ENCODE results near the gene CACNA1S.

CACNA1S gene

GRCh38 chr1:201016943-201017827 is 95.0 kb downstream of the CACNA1S start:
- in situ Hi-C loops (cut with MboI; ENCODE audit: low sequenced_read_pairs), result no loop called here

- in situ Hi-C loops (cut with MboI; ENCODE audit: low sequenced_read_pairs), result no loop called here
These were observed 96.0 kb downstream of the CACNA1S start for GRCh38 chr1:201016211-201016651.

- in situ Hi-C loops (cut with MboI; ENCODE audit: low sequenced_read_pairs), result no loop called here
These were observed 96.6 kb downstream of the CACNA1S start for GRCh38 chr1:201015551-201016091.

- in situ Hi-C loops (cut with MboI; ENCODE audit: low sequenced_read_pairs), result no loop called here
These were observed 97.4 kb downstream of the CACNA1S start for GRCh38 chr1:201014816-201015200.

DNA sequence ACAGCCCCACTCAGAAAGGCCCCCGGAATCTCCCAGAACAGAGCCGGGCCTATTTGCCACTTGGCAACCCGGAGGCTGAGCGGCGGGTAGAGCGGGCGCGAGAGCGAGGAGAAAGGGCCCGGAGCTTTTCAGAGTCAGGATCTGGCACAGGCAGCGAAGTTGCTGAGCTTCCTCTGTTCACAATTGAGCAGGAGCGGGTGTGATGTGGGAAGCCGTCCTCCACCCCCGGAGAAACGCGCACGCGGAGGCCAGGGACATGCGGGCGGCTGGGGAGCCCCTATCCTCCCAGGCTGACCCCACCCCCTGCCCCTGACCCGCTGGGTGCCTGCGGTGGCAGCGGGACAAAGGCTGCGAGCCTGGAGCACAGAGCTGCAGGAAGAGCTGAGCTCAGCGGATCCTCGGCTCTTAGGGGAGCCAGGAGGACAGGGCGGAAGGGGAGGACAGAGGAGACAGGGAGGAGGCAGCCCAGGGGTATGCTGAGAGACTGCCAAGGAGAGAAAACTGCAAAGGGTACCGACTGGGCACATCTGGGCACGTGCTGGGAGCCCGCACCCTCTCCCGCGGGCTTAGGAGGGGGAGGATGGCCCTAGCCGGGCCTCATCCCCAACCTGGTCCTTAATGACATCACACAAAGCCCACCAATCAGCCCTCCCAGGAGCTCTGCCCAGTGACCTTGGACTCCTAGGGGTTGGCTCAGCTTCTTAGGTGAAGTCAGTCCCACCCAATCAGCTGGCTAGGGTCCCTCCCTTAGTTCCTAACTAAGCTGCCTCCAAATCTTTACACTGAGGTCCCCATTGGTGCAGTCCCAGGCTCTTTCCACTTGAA is 98.0 kb downstream of the CACNA1S start:
- in situ Hi-C loops (cut with MboI; ENCODE audit: low sequenced_read_pairs), result no loop called here

DNA sequence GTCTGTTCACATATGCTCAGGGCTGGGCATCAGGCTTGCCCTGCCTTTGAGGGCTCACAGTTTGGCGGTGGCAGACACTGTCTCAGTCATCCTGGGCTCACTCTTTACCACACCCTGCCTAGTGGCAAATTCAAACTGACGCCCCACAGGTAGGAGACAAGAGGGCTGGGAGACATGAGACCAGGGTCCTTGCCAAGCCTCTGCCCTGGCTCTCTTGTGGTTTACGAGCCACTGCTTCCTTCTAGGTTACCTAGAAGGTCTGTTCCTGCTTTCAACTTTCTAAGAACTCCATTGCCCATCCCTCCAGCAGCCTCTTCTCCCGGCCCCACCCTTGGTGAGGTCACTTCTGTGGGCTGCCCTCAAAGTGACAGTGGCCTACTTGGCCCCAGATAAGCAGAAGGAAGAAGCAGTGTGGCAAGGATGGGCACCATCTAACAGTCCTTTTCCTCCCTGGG is 99.2 kb downstream of the CACNA1S start:
- in situ Hi-C loops (cut with MboI; ENCODE audit: low sequenced_read_pairs), result no loop called here

GRCh38 chr1:201011616-201012015 is 100.6 kb downstream of the CACNA1S start:
- in situ Hi-C loops (cut with MboI; ENCODE audit: low sequenced_read_pairs), result no loop called here

DNA sequence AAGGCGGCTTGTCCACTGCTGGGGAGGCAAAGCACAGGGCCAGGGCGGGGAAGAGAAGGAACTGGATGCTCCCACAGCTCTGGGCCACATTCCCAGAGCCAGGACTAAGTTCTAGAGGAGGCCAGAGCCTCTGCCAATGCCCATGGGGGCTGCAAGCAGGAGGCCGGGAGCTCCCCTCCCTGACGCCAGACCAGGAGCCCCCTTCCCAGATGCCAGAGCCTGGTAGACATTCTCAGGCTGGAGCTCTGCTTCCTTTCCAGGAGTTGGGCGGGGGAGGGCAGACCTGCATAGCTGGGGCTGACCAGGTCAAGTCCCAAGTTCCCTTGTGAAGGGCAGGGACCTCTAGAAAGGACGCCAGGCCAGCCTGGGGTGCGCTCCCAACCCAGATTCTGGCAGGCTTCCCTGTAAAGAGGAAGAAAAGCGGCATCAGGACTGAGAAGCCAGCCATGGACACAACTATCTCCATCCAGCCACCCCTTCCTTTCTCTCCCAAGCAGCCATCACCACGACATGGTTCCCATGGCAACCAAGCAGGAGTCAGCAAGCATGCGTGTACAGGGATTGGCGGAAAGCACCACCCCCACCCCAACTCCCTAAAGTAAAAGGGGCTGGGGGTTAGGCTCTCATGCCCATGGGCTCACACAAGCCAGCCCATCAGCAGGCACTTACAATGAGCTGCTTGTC is 102.1 kb downstream of the CACNA1S start:
- in situ Hi-C loops (cut with MboI; ENCODE audit: low sequenced_read_pairs), result no loop called here

DNA sequence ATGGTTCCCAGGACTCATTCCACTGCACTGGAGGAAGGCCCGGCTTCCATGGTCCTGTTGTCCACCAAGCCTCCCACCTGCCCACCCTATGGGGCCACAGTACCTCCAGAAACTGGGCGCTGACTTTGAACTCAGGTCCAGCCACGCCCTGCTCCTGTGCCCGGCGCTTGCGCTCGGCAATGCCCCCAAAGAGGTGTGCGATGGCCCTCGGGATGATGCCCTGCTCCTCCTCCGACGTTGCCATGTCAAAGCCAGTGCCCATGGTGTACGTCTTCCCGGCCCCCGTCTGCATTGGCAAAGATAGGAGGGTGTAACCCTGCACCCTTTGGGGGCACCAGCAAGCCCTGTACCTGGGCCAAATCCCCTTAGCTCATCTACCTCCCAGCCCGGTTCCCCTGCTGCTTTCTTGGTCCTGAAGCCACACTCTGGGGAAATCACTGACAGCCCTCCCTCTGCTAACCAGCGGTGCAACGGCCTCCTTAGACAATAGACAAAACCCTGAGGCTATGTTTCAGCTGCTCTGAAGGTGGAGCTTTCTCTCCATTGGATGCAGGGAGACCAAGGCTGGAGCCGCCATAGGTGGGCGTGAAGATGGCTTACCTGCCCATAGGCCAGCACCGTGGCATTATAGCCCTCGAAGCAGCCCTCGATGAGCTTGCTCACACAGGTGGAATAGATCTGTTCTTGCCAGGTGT is 103.4 kb downstream of the CACNA1S start:
- in situ Hi-C loops (cut with MboI; ENCODE audit: low sequenced_read_pairs), result no loop called here

- in situ Hi-C loops (cut with MboI; ENCODE audit: low sequenced_read_pairs), result no loop called here
These were observed 104.7 kb downstream of the CACNA1S start for GRCh38 chr1:201007481-201007880.

- in situ Hi-C loops (cut with MboI; ENCODE audit: low sequenced_read_pairs), result no loop called here
These were observed 105.8 kb downstream of the CACNA1S start for GRCh38 chr1:201006450-201006849.

GRCh38 chr1:201004732-201005131 is 107.5 kb downstream of the CACNA1S start:
- in situ Hi-C loops (cut with MboI; ENCODE audit: low sequenced_read_pairs), result no loop called here

- in situ Hi-C loops (cut with MboI; ENCODE audit: low sequenced_read_pairs), result no loop called here
These were observed 108.1 kb downstream of the CACNA1S start for GRCh38 chr1:201004154-201004553.

GRCh38 chr1:201002510-201002909 is 109.7 kb downstream of the CACNA1S start:
- in situ Hi-C loops (cut with MboI; ENCODE audit: low sequenced_read_pairs), result no loop called here

- in situ Hi-C loops (cut with MboI; ENCODE audit: low sequenced_read_pairs), result no loop called here
These were observed 110.3 kb downstream of the CACNA1S start for GRCh38 chr1:201001962-201002361.

- in situ Hi-C loops (cut with MboI; ENCODE audit: low sequenced_read_pairs), result no loop called here
These were observed 111.8 kb downstream of the CACNA1S start for GRCh38 chr1:201000391-201000790.

DNA sequence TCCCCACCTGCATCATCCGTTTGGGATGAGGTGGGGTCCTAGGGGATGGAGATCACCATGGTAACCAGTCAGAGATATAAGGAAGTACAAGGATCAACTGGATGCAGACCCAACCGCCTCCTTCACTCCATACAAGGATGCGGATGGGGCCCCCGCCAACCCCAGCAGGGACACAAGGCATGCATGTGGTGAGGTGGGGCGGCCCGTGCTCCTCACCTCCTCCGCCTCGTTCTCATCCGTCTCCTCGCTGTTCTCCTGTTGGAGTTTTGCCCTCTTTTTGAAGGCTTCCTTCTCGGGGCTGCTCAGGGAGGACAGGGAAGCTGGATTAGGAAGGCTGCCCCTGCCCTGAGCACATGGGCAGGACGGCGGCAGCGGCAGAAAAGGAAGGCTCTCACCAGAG is 112.6 kb downstream of the CACNA1S start:
- in situ Hi-C loops (cut with MboI; ENCODE audit: low sequenced_read_pairs), result no loop called here

DNA sequence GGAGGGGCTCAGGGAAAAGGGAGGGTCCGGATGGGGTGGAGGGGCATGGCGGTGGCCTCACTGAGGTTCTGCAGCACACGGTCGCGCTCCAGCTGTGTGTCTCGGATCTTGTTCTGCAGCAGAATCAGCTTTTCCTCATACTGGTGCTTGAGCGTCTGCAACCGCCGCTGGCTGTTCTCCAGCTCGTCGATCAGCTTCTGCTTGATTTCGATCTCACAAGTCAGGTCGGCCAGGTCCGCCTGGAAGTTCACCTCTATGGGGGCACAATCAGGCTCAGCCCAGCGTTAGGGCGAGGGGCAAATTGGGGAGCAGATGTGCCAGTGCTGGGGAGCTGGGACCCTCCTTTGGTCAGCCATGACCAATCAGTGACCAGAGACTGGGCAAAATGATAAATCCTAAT is 113.9 kb downstream of the CACNA1S start:
- in situ Hi-C loops (cut with MboI; ENCODE audit: low sequenced_read_pairs), result no loop called here

GRCh38 chr1:200992382-200993048 is 119.7 kb downstream of the CACNA1S start:
- in situ Hi-C loops (cut with MboI; ENCODE audit: low sequenced_read_pairs), result no loop called here

DNA sequence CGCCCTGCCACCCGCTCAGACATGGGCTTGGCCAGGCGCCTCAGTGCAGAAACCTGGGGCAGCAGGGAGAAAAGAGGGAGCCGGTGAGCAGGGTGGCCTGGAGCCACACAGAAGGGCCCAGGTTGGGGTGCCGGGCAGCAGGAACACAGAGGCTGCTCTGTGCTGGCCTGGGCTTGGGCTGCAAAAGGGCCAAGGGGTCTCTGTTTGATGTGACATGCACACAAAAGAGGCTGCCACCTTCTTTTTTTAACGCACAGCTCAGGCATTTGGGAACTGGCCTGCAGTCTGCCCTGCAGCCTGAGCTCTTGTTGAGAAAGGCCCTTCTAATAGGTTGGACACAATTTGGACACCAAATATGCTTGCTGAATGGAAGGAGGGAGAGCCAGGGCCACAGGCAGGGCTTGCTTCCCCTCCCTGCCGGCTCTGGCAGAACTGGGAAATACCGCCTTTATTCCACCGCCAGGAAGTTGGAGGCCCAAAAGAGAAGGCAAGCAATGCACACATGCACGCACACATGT is 121.1 kb downstream of the CACNA1S start:
- in situ Hi-C loops (cut with MboI; ENCODE audit: low sequenced_read_pairs), result no loop called here
